Prostate gland (tissue), 2 donors: ENCODE measurements around the gene BTG1.

ENCODE experiments used
- CTCF ChIP-seq, 4 experiments: fragments of 200-600 bp in 2 of 4; fragments of 450-650 bp in 2 of 4; sonication (generic) in 2 of 4; IDR thresholded peaks; 1 replicate in 3 of 4; 2 replicates in 1 of 4; pipeline ENCODE4 v1.5.1; 2016 to 2019; ENCODE audit warnings: antibody characterized with exemption in 4 of 4, mild to moderate bottlenecking in 2 of 4, moderate library complexity in 2 of 4
- POLR2A ChIP-seq: fragments of 450-650 bp; IDR thresholded peaks from one replicate; pipeline ENCODE4 v1.6.1; 2016; ENCODE audit warnings: antibody characterized with exemption, mild to moderate bottlenecking
- POLR2AphosphoS5 ChIP-seq: sonication (generic); formaldehyde crosslinking; IDR thresholded peaks from one replicate; pipeline ENCODE4 v1.6.1; 2017; ENCODE audit warnings: antibody characterized with exemption

- TF ChIP-seq POLR2A (no peak), CTCF (IDR thresholded peaks at IDR 0.05) (no peak), POLR2AphosphoS5 (no peak)
These were observed 38.0 kb downstream of the BTG1 start for GRCh38 chr12:92107621-92108131.
